Fibroblast of lung (primary cell): ENCODE results near the gene PCBP3. TPM values are rescaled to one million over a fixed set of nuclear protein-coding genes. Genes with fewer than 3 reads are reported as not detected.
"Not testable (repeated sequence)": the region's sequence is repeated elsewhere in the genome, so short reads cannot be mapped to it uniquely, and the experiment has no call there.

Experiments
- DNase-seq, 2 donors: peaks; one replicate each; pipeline versions ENCODE4 v3.0.0 to v3.0.0-alpha.2; 2010; ENCODE audit warnings: low read depth in 2 of 2
- H2AFZ ChIP-seq: 2 replicates; pipeline ENCODE4 v1.5.1; 2012; ENCODE audit warnings: low read length, control low read depth, inconsistent platforms
- H3K27ac ChIP-seq: 2 replicates; pipeline ENCODE4 v1.5.1; 2011; ENCODE audit warnings: low read length, control low read depth; ENCODE audit not compliant: insufficient read depth
- H3K27me3 ChIP-seq: 2 replicates; pipeline ENCODE4 v1.5.1; 2011; ENCODE audit warnings: mild to moderate bottlenecking, low read length; ENCODE audit not compliant: control insufficient read depth, insufficient read depth
- H3K36me3 ChIP-seq: 2 replicates; pipeline ENCODE4 v1.5.1; 2011; ENCODE audit warnings: low read length; ENCODE audit not compliant: control insufficient read depth, insufficient read depth
- H3K4me1 ChIP-seq: 2 replicates; pipeline ENCODE4 v1.5.1; 2011; ENCODE audit warnings: low read length; ENCODE audit not compliant: control insufficient read depth, insufficient read depth; ENCODE audit errors: extremely low read depth
- H3K4me2 ChIP-seq: 2 replicates; pipeline ENCODE4 v1.5.1; 2011; ENCODE audit warnings: low read length, control low read depth; ENCODE audit not compliant: insufficient read depth; ENCODE audit errors: extremely low read depth
- H3K4me3 ChIP-seq, 4 experiments: fragments of 200-600 bp in 1 of 4; sonication (generic) in 1 of 4; replicated peaks in 1 of 4; 2 replicates each; pipeline ENCODE4 v1.5.1; 2011 to 2016; ENCODE audit warnings: low read length in 4 of 4, low read depth in 3 of 4, mild to moderate bottlenecking in 3 of 4, control low read depth in 2 of 4, inconsistent platforms in 1 of 4, mixed read lengths in 1 of 4; ENCODE audit not compliant: insufficient read depth in 1 of 4; ENCODE audit errors: control extremely low read depth in 1 of 4
- H3K79me2 ChIP-seq: 2 replicates; pipeline ENCODE4 v1.5.1; 2012; ENCODE audit warnings: mild to moderate bottlenecking, low read length, inconsistent platforms; ENCODE audit not compliant: control insufficient read depth, insufficient read depth
- H3K9ac ChIP-seq: 2 replicates; pipeline ENCODE4 v1.5.1; 2011; ENCODE audit warnings: mild to moderate bottlenecking, low read length, control low read depth; ENCODE audit not compliant: insufficient read depth
- H3K9me3 ChIP-seq: 2 replicates; pipeline ENCODE4 v1.5.1; 2012; ENCODE audit warnings: low read depth, low read length; ENCODE audit not compliant: control insufficient read depth, insufficient read depth
- H4K20me1 ChIP-seq: 2 replicates; pipeline ENCODE4 v1.5.1; 2011; ENCODE audit warnings: low read length; ENCODE audit not compliant: control insufficient read depth, insufficient read depth; ENCODE audit errors: extremely low read depth
- CTCF ChIP-seq, 2 donors: IDR thresholded peaks in 1 of 2; conservative IDR thresholded peaks in 1 of 2; 1 replicate in 1 of 2; 2 replicates in 1 of 2; pipeline ENCODE4 v1.5.1; 2011 to 2012; ENCODE audit warnings: low read length in 2 of 2, control low read depth in 1 of 2, inconsistent platforms in 1 of 2, low read depth in 1 of 2, mild to moderate bottlenecking in 1 of 2
- EZH2 ChIP-seq: IDR thresholded peaks from 2 replicates; pipeline ENCODE4 v1.5.1; 2012; ENCODE audit warnings: low read length, control low read depth, mild to moderate bottlenecking; ENCODE audit errors: missing control alignments
- polyA plus RNA-seq, 2 donors: library from polyadenylated mRNA; depleted of rRNA in 1 of 2; stranded (reverse) in 1 of 2; unstranded in 1 of 2; fragments of >200 nt; gene quantifications; 2 replicates each; pipeline ENCODE4 v1.2.1, GENCODE V29; 2011 to 2012; ENCODE audit warnings: missing spikeins in 1 of 2
- total RNA-seq: library from RNA; depleted of rRNA; stranded (reverse); fragments of >200 nt; gene quantifications from 2 replicates; pipeline ENCODE4 v1.2.1, GENCODE V29; 2014

PCBP3 gene
- total and polyA plus RNA-seq, 2 donors (not counting 1 experiment from before 2014, with no cell fraction given) = 0.51 to 1.7 TPM

GRCh38 chr21:45885597-45885929 lies 242.0 kb downstream of the PCBP3 start:
- TF ChIP-seq CTCF (conservative IDR thresholded peaks at IDR 0.05 in 1 of 2, IDR thresholded peaks at IDR 0.05 in 1 of 2; ENCODE audit: low read depth in 1 of 2, low read length in 2 of 2) (no peak), EZH2 (no peak)

GRCh38 chr21:45885930-45886601 lies 242.5 kb downstream of the PCBP3 start:
- not testable (repeated sequence) for H4K20me1 ChIP-seq, H3K4me3 ChIP-seq, H3K4me1 ChIP-seq, H3K36me3 ChIP-seq, H3K27ac ChIP-seq, H3K9ac ChIP-seq, H3K79me2 ChIP-seq, H3K9me3 ChIP-seq, H2AFZ ChIP-seq, DNase-seq, H3K27me3 ChIP-seq, H3K4me2 ChIP-seq

More at GRCh38 chr21:45885597-45885929, 242.0 kb downstream of the PCBP3 start:
- Histone ChIP-seq H3K9ac (no peak overlapping the region), H3K4me2 (no peak overlapping the region), H3K27ac (no peak overlapping the region), H3K9me3 (no peaks in the 10 kb centered on the region), H3K27me3 (peaks cover 2% of the 10 kb centered on the region), H3K4me1 (no peaks in the 10 kb centered on the region), H3K36me3 (no peaks in the 10 kb centered on the region), H3K79me2 (no peaks in the 10 kb centered on the region), H4K20me1 (no peaks in the 10 kb centered on the region), H2AFZ (no peak overlapping the region), H3K4me3 (no peak overlapping the region)
- DNase-seq = no peak

GRCh38 chr21:45886610-45887026 lies 243.1 kb downstream of the PCBP3 start:
- no peak for DNase-seq
- Histone ChIP-seq H3K79me2 (no peaks in the 10 kb centered on the region), H4K20me1 (no peaks in the 10 kb centered on the region), H3K4me1 (no peaks in the 10 kb centered on the region), H3K9ac (no peak overlapping the region), H3K4me2 (no peak overlapping the region), H3K36me3 (no peaks in the 10 kb centered on the region), H2AFZ (no peak overlapping the region), H3K4me3 (no peak overlapping the region), H3K9me3 (no peaks in the 10 kb centered on the region), H3K27ac (no peak overlapping the region), H3K27me3 (peaks cover 4% of the 10 kb centered on the region)
- no peak for TF ChIP-seq EZH2
- no peak for TF ChIP-seq CTCF (conservative IDR thresholded peaks at IDR 0.05 in 1 of 2, IDR thresholded peaks at IDR 0.05 in 1 of 2; ENCODE audit: low read depth in 1 of 2, low read length in 2 of 2)
